Amygdala (tissue), 56 donors: ENCODE results near the gene C1orf216.
"Not testable (repeated sequence)": the region's sequence is repeated elsewhere in the genome, so short reads cannot be mapped to it uniquely, and the experiment has no call there.

Experiments
- DNase-seq, 56 donors: peaks; one replicate each; lab custom pipeline; 2025; lab: John Stamatoyannopoulos, UW

Gene C1orf216

DNA sequence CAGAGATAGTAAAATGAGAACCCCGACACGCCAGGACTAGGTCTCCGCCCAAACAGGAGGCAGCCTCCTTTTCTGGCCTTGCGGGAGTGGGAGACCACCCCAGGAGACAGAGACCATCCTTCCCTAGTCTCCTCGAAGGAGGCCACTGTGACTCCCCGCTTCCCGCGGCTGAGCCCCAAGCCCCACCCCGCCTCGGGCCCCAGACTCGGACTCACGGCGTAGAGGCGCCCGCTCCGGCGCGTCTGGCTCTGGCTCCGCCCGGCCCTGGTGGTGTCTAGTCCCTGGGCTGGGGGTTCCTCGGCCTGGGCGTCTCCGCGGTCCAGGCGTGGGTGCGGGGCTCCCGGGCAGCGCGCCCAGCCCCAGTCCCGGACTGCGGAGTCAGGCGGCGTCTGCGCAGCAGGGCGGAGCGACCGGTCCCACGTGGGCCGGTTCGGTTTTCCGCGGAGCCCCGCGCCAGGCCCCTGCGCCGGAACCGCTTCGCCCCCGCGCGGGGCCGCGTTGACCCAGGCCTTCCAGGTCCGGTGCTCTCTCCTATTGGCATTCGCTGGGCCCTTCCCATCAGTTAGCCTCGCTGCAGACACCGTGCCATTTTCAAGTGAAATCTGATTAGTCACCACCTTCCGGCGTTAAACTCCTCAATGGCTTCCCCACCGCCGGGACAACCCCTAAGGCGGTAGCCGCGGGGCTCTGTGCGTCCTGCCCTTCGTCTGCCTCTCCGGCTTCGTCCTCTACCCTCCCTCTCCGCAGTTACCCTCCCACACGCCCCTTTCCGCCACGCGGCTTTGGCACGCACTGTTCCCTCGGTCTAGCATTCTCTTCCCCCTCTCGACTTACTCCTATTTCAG is at the start of gene C1orf216:
TSS of gene C1orf216 (minus strand) at position 393 of the 845 bp plus-strand sequence. CDS start 2,563 bp downstream, outside the sequence.
- peak in 50 of 56 donors; percentile 17 to 86 (median 60) for DNase-seq

DNA sequence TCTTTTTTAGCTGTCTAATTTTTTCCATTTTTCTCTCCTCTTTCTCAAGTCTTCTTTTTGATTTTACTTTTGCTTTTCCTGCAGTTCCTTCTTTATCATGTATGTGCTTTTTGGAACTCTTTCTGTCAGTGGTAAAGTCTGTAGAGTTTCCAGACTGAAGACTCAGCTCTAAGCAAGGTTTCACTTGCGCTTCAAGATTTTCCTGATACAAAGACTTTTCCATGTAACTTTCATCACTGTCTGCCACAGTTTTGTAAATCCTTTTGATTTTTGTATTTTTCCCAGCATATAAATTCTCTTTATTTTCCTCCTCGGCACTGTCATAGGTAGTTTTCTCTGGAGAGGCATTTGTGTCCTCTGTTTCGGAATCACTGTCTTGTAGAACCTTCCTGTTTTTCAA is 45.6 kb upstream of the C1orf216 start:
- DNase-seq = no peak

- no peak for DNase-seq
These were observed 44.5 kb upstream of the C1orf216 start for GRCh38 chr1:35763201-35763600.

DNA sequence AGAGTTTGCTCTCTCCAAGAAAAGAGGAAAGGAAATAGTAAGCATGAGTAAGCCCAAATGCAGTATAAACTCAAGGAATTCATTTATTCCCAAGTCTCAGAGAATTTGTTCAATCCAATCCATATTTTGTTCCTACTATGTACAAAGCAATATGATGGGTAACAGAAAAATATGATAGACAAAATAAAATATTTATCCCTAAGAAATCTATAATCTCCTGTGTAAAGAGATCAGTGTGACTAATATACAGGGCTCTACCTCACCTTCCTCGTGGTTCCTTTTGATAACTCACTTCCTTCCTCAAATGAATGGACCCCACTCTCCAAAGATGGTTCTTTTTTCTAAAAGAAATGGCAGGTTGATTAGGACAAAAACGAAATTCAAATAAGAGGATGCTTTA is 43.5 kb upstream of the C1orf216 start:
- DNase-seq = no peak

- no peak for DNase-seq
These were observed 37.4 kb upstream of the C1orf216 start for GRCh38 chr1:35756064-35756463.

DNA sequence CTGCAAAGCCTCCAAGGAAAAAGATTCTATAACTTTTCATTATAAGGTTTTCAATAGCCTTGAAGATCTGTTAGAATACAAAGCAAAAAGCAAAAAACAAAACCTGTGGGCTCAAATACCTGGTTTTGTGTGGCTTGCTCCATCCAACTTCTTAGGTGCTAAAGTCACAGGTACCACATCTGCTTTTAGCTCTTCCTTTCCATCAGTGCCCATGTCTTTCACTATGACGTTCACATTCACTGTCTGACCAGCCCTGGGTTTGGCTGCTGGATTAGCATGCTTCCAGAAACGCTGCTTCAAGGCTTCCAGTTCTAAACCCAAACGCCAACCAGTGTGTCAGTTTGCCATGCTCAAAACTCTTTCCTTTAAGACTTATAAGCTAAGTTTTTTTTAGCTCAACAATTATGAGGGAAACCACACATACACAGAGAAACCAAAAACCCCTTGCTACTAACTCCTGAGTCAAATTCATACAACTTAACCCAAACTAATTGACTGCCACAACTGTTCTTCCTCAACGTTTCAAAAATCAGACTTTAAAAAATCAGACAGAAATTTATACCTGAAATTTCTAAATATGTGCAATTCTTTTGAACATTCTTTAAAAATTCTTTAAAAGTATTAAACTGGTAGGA is 35.1 kb upstream of the C1orf216 start:
- DNase-seq = no peak

GRCh38 chr1:35748326-35748725 is 29.6 kb upstream of the C1orf216 start:
- DNase-seq = peak in 14 of 56 donors; percentile 4 to 56 (median 18)

- DNase-seq = no peak
These were observed 26.5 kb upstream of the C1orf216 start for GRCh38 chr1:35745124-35745730.

DNA sequence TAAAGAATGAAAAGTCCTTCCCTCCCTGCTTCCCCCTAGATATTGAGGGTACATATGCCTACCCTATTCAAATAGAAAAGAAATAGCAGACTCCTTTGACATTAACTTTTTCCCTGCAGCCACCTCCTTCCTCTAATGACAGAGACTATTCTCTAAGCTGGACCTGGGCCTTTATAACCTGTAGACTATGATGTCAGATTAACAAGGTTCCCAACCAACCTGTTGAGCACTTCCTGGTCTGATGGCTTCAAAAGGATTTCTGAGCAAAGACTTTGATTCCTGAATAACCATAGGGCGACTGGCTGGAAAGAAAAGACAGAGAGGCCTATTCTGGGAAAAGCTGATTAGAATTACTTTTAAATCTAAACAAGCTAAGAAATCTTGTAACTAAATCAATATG is 18.4 kb upstream of the C1orf216 start:
- DNase-seq = no peak

DNA sequence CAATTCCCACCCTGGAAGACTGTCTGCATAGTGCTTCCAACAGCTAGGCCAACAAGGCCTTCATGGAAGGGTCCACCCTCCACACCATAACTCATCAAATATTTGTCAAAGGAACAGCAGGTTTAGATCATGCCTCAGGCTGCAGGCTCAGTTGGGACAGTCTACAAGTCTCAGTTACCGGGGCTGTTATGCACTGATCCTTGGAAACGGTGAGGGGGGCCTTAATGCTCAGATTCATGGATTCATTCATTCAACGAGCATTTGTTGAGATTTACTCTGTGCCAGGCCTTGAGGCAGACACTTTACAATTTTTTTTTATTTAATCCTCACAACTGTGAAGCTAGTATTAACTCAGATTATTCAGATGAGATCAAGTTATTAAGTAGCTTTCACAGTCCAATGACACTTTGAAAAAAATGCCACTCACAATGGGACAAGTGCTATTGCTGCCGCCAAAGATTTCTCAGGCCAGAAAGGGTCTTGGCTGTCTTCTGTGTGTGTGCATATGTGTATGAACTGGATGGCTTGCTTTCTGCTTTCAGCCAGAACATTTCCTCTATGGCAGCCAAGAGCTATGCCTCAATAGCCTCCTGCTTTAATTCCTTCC is 8.9 kb upstream of the C1orf216 start:
- no peak for DNase-seq

GRCh38 chr1:35726450-35727433 is 8.1 kb upstream of the C1orf216 start:
- DNase-seq = peak in 40 of 56 donors; percentile 11 to 79 (median 41)

- peak in 49 of 56 donors; percentile 12 to 84 (median 55) for DNase-seq
These were observed 6.9 kb upstream of the C1orf216 start for GRCh38 chr1:35725596-35725995.

GRCh38 chr1:35717911-35718476 is 690 bp downstream of the C1orf216 start:
- DNase-seq = peak in 38 of 56 donors; percentile 8 to 65 (median 40)

DNA sequence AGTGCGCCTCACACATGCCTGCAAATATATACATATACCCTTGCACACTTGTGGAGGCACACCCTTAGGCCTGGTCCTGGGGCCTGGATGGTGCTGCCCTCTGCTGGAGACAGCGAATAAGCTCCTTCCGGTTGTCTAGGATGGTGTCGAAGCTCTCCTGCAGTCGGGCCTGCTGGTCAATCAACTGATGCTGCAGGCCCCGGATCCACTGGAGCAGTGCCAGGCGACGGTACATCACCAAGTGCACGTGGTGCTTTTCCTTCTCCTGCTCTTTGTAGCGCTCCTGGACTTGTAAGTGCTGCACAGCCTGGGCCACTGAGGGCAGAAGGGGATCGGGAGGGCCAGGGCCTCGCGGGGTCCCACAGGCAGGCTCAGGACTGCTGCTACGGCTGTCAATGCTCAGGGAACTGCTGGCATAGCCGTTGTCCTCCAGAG is 3.1 kb downstream of the C1orf216 start:
- peak in 54 of 56 donors; percentile 13 to 81 (median 58) for DNase-seq

DNA sequence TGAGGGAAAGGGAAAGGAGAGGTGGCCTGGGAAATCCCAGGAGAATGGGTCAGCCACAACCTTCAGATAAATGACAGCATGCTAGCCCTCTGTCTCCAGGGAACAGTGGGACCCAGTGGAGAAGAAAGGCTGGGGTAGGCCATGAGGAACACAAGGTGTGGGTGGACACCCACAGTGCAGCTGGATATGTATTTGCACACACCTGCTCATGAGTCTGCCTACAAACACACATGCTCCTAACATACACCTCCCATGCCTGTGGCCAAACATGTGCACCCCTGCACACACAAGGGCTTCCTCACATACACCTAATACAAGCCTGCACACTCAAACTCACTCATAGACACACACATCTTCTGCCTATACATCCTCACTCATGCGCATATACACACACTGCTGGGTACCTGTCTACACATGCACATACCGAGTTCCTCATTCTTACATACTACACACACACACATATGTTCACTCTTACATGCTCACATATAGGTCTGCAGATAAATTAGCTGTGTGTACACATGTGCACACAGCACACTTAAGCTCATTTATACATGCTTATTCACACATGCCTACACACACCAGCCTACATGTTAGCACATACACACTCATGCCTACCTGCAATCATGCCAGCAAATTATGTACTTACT is 3.6 kb downstream of the C1orf216 start:
- DNase-seq = no peak

DNA sequence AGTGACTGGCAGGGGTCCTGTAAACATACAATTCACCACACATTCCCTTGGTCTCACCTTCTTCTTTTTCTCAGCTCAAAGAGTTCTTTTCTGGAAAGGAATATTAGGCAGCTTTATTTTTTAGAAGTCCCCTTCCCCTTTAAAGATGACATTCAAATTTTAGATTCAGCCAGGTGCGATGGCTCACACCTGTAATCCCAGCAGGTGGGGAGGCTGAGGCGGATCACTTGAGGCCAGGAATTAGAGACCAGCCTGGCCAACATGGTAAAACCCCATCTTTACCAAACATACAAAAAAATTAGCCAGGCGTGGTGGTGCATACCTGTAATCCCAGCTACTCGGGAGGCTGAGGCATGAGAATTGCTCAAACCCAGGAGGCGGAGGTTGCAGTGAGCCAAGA is 7.6 kb downstream of the C1orf216 start:
- DNase-seq = not testable (repeated sequence)

DNA sequence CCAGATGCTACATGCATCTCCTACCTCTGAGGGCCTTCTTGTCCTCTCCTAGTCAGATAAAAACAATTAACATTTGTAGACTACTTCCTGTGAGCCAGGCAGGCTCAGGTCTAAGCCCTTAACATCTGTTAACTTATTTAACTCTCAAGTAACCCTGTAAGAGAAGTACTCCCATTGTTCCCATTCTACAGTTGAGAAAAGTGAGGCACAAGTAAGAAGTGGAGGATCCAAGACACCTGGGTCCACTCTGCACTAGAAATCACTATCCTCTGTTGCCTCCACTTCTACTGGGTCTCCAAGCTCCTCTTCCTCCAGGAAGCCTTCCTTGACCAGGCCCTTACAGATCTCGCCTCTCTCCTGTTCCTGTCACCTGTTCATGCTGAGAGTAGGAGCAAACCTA is 9.7 kb downstream of the C1orf216 start:
- DNase-seq = no peak

DNA sequence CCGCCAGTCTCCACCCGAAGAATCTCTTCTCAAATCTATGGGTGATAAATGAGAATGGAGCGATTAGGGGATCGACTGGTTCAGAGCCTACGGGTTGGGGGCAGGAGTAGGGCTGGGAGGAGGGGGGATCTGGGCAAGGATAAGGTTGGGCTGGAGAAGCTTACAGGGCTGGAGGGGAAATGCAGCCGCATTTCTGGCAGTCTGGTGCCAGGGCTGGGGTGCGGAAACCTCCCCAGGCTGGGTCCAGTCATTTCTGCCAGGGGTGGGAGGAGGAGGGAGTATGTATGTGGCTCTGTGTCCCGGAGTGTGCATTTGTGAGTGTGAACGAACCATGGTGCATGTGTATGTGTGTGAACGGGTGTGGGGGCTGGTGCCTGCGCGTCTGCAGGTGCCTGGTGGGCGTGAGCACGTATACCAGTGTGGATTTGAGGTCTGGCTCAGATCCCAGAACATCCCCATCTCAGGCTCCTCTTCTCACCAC is 10.2 kb downstream of the C1orf216 start:
- peak in 19 of 56 donors; percentile 2 to 52 (median 18) for DNase-seq
